ENCODE results near the gene PANK1. TPM values are rescaled to one million over a fixed set of nuclear protein-coding genes. Genes with fewer than 3 reads are reported as not detected.

PANK1 gene
- polyA plus RNA-seq, 1 experiment = 9.2 TPM

DNA sequence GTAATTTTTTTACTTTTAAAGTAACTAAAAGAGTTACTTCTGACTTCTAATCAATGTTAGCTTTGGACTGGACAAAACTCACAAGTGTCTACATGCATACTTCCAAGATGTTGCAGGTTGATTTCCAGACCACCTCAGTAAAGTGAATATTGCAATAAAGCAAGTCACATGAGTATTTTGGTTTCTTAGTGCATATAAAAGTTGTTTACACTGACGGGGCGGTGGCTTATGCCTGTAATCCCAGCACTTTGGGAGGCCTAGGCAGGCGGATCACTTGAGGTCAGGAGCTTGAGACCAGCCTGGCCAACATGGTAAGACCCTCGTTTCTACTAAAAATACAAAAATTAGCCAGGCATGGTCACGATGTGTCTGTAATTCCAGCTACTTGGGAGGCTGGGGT is 40.8 kb downstream of the PANK1 start:
- ChIA-PET POLR2A (no interaction called here), CTCF (no interaction called here)
- no peaks in the 10 kb centered on the region for H3K27me3 ChIP-seq (ENCODE audit: control insufficient read depth, insufficient read depth, low read length)
- TF ChIP-seq, protein P1, sequence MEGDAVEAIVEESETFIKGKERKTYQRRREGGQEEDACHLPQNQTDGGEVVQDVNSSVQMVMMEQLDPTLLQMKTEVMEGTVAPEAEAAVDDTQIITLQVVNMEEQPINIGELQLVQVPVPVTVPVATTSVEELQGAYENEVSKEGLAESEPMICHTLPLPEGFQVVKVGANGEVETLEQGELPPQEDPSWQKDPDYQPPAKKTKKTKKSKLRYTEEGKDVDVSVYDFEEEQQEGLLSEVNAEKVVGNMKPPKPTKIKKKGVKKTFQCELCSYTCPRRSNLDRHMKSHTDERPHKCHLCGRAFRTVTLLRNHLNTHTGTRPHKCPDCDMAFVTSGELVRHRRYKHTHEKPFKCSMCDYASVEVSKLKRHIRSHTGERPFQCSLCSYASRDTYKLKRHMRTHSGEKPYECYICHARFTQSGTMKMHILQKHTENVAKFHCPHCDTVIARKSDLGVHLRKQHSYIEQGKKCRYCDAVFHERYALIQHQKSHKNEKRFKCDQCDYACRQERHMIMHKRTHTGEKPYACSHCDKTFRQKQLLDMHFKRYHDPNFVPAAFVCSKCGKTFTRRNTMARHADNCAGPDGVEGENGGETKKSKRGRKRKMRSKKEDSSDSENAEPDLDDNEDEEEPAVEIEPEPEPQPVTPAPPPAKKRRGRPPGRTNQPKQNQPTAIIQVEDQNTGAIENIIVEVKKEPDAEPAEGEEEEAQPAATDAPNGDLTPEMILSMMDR (IDR thresholded peaks at IDR 0.05; ENCODE audit: low read depth, low read length) = no peak
- H3K27ac ChIP-seq (ENCODE audit: low read depth, low read length) = no peak overlapping the region
- no peaks in the 10 kb centered on the region for H3K9me3 ChIP-seq (ENCODE audit: control insufficient read depth, insufficient read depth, low read length)
- DNase-seq (ENCODE audit: low read depth, low spot score) = no peak
- no peak overlapping the region for H3K4me3 ChIP-seq (ENCODE audit: low read depth, low read length)

DNA sequence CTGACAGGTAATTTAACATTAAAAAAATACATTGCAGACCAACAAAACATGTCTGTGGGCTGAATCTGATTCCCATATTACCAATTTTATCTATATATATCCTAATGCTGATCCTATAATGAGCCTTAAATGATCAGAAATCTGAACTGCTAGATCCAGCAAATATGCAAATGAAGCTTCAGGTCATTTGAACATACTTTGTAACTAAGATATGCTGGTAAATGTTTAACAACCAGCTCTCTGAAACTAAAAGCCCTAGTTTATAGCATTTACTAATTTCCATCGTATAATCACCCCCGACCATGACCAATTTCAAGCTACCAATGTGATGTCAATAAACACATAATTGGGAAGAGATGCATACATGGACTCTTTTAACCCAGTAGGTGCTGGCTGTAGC is 42.1 kb downstream of the PANK1 start:
- TF ChIP-seq, protein P1 (IDR thresholded peaks at IDR 0.05; ENCODE audit: low read depth, low read length) = no peak
- POLR2A ChIA-PET = no interaction called here
- Histone ChIP-seq H3K27me3 (ENCODE audit: control insufficient read depth, insufficient read depth, low read length) (no peaks in the 10 kb centered on the region), H3K27ac (ENCODE audit: low read depth, low read length) (no peak overlapping the region), H3K4me3 (ENCODE audit: low read depth, low read length) (no peak overlapping the region), H3K9me3 (ENCODE audit: control insufficient read depth, insufficient read depth, low read length) (no peaks in the 10 kb centered on the region)
- no peak for DNase-seq (ENCODE audit: low read depth, low spot score)
- CTCF ChIA-PET = interaction anchor here (0.7 to 1.1 kb wide), 2 partner anchors 13 to 17 kb away, joined by 3 read pairs; no protein-coding TSS in a partner anchor

DNA sequence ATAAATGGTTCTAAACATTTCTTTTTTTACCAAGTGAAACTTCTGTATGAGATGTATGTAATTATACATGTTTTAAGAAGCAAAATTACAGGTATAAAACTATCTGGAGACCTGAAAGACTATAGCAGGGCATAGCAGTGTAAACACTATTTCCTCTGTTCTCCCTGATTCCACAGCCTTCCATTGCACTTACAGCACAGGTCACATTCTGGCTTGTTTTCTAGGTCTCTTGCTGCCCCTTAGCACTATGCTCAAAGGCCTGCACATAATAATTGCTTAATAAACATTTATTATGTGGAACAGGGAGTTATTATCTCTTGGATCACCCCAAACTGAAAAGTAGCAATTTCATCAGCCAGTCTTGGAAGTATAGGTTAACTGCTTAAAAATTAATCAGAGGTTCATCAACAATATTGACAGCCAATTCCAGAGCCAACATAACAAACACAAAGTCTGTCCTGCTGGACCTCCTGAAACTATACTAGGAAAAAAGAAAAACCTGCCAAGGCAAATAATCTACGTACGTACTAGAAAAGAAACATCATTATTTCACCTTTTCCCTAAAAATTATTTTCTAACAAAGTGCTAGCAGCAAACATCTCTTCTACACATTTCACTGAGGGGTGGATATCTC is 43.2 kb downstream of the PANK1 start:
- TF ChIP-seq, protein P1 (IDR thresholded peaks at IDR 0.05; ENCODE audit: low read depth, low read length) = no peak
- ChIA-PET CTCF (no interaction called here), POLR2A (no interaction called here)
- DNase-seq (ENCODE audit: low read depth, low spot score) = no peak
- no peak overlapping the region for H3K27ac ChIP-seq (ENCODE audit: low read depth, low read length)
- no peak overlapping the region for H3K4me3 ChIP-seq (ENCODE audit: low read depth, low read length)
- H3K9me3 ChIP-seq (ENCODE audit: control insufficient read depth, insufficient read depth, low read length) = no peaks in the 10 kb centered on the region
- no peaks in the 10 kb centered on the region for H3K27me3 ChIP-seq (ENCODE audit: control insufficient read depth, insufficient read depth, low read length)

DNA sequence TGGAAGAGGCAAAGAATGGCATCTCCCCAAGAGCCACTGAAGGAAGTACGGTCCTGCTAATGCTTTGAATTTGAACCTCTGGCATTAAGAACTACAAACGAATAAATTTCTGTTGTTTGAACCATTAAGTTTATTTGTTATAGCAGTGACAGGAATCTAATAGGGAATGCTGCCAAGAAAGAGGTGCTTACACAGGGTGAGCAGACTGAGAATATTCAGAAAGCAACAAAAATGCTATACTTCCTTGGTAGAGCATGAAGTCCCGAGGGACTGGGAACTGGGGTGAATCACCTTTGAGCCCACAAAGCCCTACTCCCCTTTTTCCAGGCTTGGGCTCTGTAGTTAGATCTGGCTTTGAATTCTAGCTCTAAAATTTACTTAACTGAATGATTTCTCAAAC is 45.0 kb downstream of the PANK1 start:
- TF ChIP-seq, protein P1 (IDR thresholded peaks at IDR 0.05; ENCODE audit: low read depth, low read length) = no peak
- Histone ChIP-seq H3K27me3 (ENCODE audit: control insufficient read depth, insufficient read depth, low read length) (no peaks in the 10 kb centered on the region), H3K9me3 (ENCODE audit: control insufficient read depth, insufficient read depth, low read length) (no peaks in the 10 kb centered on the region), H3K27ac (ENCODE audit: low read depth, low read length) (no peak overlapping the region), H3K4me3 (ENCODE audit: low read depth, low read length) (no peak overlapping the region)
- DNase-seq (ENCODE audit: low read depth, low spot score) = no peak
- ChIA-PET CTCF (interaction anchor here (0.5 kb wide), 1 partner anchor 41 kb away, joined by 3 read pairs; no protein-coding TSS in a partner anchor), POLR2A (no interaction called here)

DNA sequence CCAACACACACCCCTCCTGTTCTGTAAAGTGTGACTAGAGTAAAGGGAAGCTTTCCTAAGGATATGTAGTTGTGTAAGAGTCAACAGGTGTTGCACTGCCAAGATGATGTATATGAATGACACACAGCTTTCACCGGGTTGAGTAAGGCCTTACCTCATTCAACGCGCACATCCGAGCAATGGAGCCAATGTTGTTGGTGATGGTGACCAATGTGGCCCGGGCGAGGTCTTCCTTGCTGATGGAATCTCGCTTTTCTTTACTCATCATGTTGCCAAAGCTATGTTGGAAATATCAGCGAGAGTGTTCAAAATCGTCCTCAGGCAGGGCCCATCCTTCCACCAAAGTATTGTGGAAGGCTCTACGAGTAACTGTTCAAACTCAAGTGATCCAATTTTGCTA is 52.0 kb downstream of the PANK1 start:
- Histone ChIP-seq H3K9me3 (ENCODE audit: control insufficient read depth, insufficient read depth, low read length) (no peaks in the 10 kb centered on the region), H3K27me3 (ENCODE audit: control insufficient read depth, insufficient read depth, low read length) (no peaks in the 10 kb centered on the region), H3K4me3 (ENCODE audit: low read depth, low read length) (no peak overlapping the region), H3K27ac (ENCODE audit: low read depth, low read length) (no peak overlapping the region)
- ChIA-PET POLR2A (no interaction called here), CTCF (no interaction called here)
- no peak for DNase-seq (ENCODE audit: low read depth, low spot score)
- TF ChIP-seq, protein P1 (IDR thresholded peaks at IDR 0.05; ENCODE audit: low read depth, low read length) = no peak
